SJSA1 (cell line): ENCODE results near the gene TFPT. TPM values are rescaled to one million over a fixed set of nuclear protein-coding genes. Genes with fewer than 3 reads are reported as not detected.
"Not testable (repeated sequence)": the region's sequence is repeated elsewhere in the genome, so short reads cannot be mapped to it uniquely, and the experiment has no call there.

Source experiments
- DNase-seq, 2 experiments: peaks; one replicate each; pipeline ENCODE4 v3.0.0-alpha.2; 2015 to 2020; ENCODE audit warnings: low spot score in 2 of 2, low read depth in 1 of 2
- H3K27ac ChIP-seq: fragments of 250-450 bp; sonication (Bioruptor Pico); 2 replicates; pipeline ENCODE4 v1.5.1; 2020; ENCODE audit warnings: mild to moderate bottlenecking, moderate library complexity
- H3K27me3 ChIP-seq: fragments of 250-450 bp; sonication (Bioruptor Pico); replicated peaks from 2 replicates; pipeline ENCODE4 v1.5.1; 2020; ENCODE audit warnings: mild to moderate bottlenecking, moderate library complexity
- H3K36me3 ChIP-seq: fragments of 250-450 bp; sonication (Bioruptor Pico); 2 replicates; pipeline ENCODE4 v1.5.1; 2020; ENCODE audit warnings: mild to moderate bottlenecking
- H3K4me1 ChIP-seq: fragments of 250-450 bp; sonication (Bioruptor Pico); replicated peaks from 2 replicates; pipeline ENCODE4 v1.6.1; 2021; ENCODE audit warnings: mild to moderate bottlenecking
- H3K4me3 ChIP-seq: fragments of 250-450 bp; sonication (Bioruptor Pico); 2 replicates; pipeline ENCODE4 v1.5.1; 2020; ENCODE audit warnings: mild to moderate bottlenecking
- H3K9me3 ChIP-seq: fragments of 250-450 bp; sonication (Bioruptor Pico); replicated peaks from 2 replicates; pipeline ENCODE4 v1.5.1; 2020; ENCODE audit warnings: mild to moderate bottlenecking
- total RNA-seq: library from RNA; depleted of rRNA; stranded (reverse); fragments of >200 nt; shearing (Covaris generic); gene quantifications from 2 replicates; pipeline ENCODE4 v1.2.3, GENCODE V29; 2014

The TFPT gene
- total RNA-seq, 1 experiment from 2014 or later, result 31.7 TPM

- not testable (repeated sequence) for H3K27ac ChIP-seq, H3K36me3 ChIP-seq, H3K4me1 ChIP-seq, H3K4me3 ChIP-seq, H3K9me3 ChIP-seq, H3K27me3 ChIP-seq, DNase-seq
These were observed 19.4 kb downstream of the TFPT start for GRCh38 chr19:54095859-54096616.

- no peaks in the 10 kb centered on the region for H3K27me3 ChIP-seq
- H3K9me3 ChIP-seq, result no peaks in the 10 kb centered on the region
- DNase-seq, result no peak
- no peak overlapping the region for H3K4me3 ChIP-seq
- H3K27ac ChIP-seq, result no peak overlapping the region
- H3K36me3 ChIP-seq, result no peaks in the 10 kb centered on the region
- no peaks in the 10 kb centered on the region for H3K4me1 ChIP-seq
These were observed 20.2 kb downstream of the TFPT start for GRCh38 chr19:54095136-54095858.

DNA sequence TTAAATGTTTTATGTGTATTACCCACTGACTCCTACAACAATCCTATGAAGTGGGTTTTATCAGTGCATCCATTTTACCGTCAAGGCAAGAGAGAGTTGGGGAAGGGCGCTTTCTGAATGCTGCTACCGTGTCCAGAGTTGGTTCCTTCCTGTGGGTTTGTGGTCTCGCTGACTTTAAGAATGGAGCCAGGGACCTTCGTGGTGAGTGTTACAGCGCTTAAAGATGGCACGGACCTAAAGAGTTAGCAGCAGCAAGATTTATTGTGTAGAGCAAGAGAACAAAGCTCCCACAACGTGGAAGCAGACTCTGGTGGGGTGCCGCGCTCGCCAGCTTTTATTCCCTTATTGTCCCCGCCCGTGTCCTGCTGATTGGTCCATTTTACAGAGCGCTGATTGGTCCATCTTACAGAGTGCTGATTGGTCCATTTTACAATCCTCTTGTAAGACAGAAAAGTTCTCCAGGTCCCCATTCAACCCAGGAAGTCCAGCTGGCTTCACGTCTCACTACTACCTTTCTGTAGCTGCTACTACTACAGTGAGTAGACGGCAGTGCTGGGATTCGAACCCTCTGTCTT lies 20.9 kb downstream of the TFPT start:
- Histone ChIP-seq H3K27me3 (no peaks in the 10 kb centered on the region), H3K27ac (no peak overlapping the region), H3K4me1 (no peaks in the 10 kb centered on the region), H3K4me3 (no peak overlapping the region), H3K9me3 (no peaks in the 10 kb centered on the region), H3K36me3 (no peaks in the 10 kb centered on the region)
- no peak for DNase-seq

GRCh38 chr19:54084410-54084809 lies 31.0 kb downstream of the TFPT start:
- Histone ChIP-seq H3K9me3 (peaks cover 4% of the 10 kb centered on the region; the same call in 1 of the 2 replicates), H3K36me3 (no peaks in the 10 kb centered on the region), H3K4me3 (no peak overlapping the region), H3K27me3 (no peaks in the 10 kb centered on the region), H3K27ac (no peak overlapping the region), H3K4me1 (no peaks in the 10 kb centered on the region)
- no peak for DNase-seq

DNA sequence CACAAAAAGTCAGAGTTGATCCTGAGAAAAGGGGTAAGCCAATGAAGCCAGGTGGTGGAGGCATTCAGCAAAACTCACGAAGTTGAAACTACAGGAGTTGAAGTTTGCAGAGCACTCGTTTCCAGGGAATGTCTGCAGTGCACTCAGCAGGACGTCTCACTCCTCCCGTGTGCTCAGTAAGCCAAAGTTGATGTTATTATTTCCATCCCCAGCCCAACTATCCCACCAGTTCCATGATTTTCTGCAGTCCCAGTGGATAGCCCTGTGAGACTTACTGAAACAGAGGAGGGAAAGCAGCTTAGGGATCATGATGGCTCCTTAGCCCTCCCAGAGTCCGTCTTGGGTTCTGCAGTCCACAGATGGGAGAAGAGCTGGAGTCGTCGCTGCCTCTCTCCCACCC lies 34.4 kb downstream of the TFPT start, which contains the start of gene TARM1:
TARM1 (minus strand) TSS at position 334 of the 400 bp plus-strand sequence; CDS start at position 309, 25 bp downstream.
- Histone ChIP-seq H3K36me3 (no peaks in the 10 kb centered on the region), H3K27me3 (no peaks in the 10 kb centered on the region), H3K4me1 (no peaks in the 10 kb centered on the region), H3K4me3 (no peak within 1 kb of the TSS), H3K27ac (no peak within 1 kb of the TSS), H3K9me3 (peaks cover 4% of the 10 kb centered on the region; the same call in 1 of the 2 replicates)
- no peak for DNase-seq

- no peaks in the 10 kb centered on the region for H3K27me3 ChIP-seq
- H3K4me1 ChIP-seq, result no peaks in the 10 kb centered on the region
- no peak overlapping the region for H3K4me3 ChIP-seq
- no peaks in the 10 kb centered on the region for H3K36me3 ChIP-seq
- DNase-seq, result no peak
- H3K27ac ChIP-seq, result no peak overlapping the region
- peaks cover 4% of the 10 kb centered on the region; the same call in 1 of the 2 replicates for H3K9me3 ChIP-seq
These were observed 38.1 kb downstream of the TFPT start for GRCh38 chr19:54077334-54077733.

GRCh38 chr19:54074851-54075250 lies 40.6 kb downstream of the TFPT start:
- Histone ChIP-seq H3K4me1 (no peaks in the 10 kb centered on the region), H3K27ac (no peak overlapping the region), H3K36me3 (no peaks in the 10 kb centered on the region), H3K9me3 (no peaks in the 10 kb centered on the region), H3K27me3 (no peaks in the 10 kb centered on the region), H3K4me3 (no peak overlapping the region)
- no peak for DNase-seq

DNA sequence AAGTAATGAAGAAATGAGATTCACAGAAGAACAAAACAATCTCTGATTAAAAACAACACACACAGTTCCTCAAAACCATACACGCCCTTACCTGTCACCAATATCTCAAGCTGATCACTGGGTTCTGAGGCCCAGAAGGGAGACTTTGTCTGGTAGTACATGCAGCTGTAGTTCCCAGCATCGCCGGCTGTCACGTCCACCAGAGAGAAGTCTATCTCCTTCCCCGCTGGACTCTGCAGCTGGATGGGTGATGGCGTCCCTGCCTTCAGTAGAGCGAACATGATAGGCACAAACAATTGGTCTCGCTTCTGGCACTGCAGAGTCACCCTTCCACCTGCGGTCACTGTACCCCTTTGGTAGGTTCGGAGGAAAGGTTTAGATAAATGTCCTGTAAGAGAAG lies 41.6 kb downstream of the TFPT start:
- Histone ChIP-seq H3K27me3 (no peaks in the 10 kb centered on the region), H3K27ac (no peak overlapping the region), H3K9me3 (peaks cover 3% of the 10 kb centered on the region; the same call in 1 of the 2 replicates), H3K36me3 (no peaks in the 10 kb centered on the region), H3K4me1 (no peaks in the 10 kb centered on the region), H3K4me3 (no peak overlapping the region)
- DNase-seq, result no peak

DNA sequence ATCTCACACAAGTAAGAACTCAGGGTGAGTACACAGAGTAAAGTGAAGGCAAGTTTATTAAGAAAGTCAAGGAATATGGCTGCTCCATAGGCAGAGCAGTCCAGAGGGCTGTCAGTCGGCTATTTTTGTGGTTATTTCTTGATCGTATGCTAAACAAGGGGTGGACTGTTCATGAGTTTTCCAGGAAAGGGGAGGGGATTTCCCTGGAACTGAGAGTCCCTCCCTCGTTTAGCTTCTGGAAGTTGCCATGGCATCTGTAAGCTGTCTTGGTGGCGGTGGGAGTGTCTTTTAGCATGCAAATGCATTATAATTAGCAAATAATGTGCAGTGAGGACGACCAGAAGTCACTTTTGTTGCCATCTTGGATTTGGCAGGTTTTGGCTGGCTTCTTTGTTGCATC lies 46.0 kb downstream of the TFPT start:
- DNase-seq, result no peak
- H3K36me3 ChIP-seq, result no peaks in the 10 kb centered on the region
- H3K27ac ChIP-seq, result no peak overlapping the region
- H3K27me3 ChIP-seq, result peaks cover 5% of the 10 kb centered on the region; the same call in 1 of the 2 replicates
- H3K4me1 ChIP-seq, result no peaks in the 10 kb centered on the region
- no peak overlapping the region for H3K4me3 ChIP-seq
- H3K9me3 ChIP-seq, result peaks cover 3% of the 10 kb centered on the region; the same call in 1 of the 2 replicates

DNA sequence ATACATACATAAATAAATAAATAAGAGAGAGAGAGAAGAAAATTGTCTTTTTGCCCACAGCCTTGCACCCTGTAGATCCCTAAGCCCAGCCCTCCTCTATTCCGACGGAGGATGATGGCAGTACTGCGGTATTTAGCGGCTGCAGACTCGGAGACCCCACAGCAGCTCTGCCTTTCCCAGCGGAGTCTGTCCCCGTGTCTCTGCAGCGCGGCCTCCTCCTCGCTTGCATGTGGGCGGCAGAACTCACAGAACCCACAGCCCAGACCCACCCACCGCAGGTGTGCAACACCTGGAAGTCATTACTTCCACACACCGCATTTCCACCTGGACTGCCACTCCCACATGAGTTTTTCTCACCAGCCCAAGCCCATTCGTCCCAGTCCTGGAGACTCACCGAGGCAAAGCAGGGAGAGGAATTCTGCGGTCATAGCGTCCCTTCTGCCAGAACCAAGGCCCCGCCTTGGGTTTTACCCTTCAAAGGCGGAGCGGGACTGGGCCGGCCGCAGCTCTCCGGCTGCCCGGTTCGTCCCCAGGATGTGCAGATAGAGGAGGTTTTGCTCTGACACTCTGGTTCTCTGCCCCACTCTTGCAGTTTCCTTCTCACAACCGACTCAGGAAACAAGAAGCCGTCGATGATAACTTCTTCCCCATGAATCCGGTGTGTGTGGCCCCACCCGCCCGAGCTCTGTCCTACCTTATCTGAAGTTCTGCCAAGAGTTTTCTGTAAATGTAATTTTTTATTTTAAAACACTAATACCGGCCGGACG lies 51.9 kb downstream of the TFPT start, which contains the start of gene VSTM1:
VSTM1 (minus strand) TSS at position 548 of the 767 bp plus-strand sequence; CDS start at position 428, 120 bp downstream.
- no peaks in the 10 kb centered on the region for H3K9me3 ChIP-seq
- H3K4me3 ChIP-seq, result no peak within 1 kb of the TSS
- H3K4me1 ChIP-seq, result no peaks in the 10 kb centered on the region
- no peak within 1 kb of the TSS for H3K27ac ChIP-seq
- no peak for DNase-seq
- H3K36me3 ChIP-seq, result no peaks in the 10 kb centered on the region
- peaks cover 8% of the 10 kb centered on the region; the same call in 1 of the 2 replicates for H3K27me3 ChIP-seq

GRCh38 chr19:54062643-54063042 lies 52.8 kb downstream of the TFPT start:
- H3K27me3 ChIP-seq, result peaks cover 8% of the 10 kb centered on the region; the same call in 1 of the 2 replicates
- no peak overlapping the region for H3K4me3 ChIP-seq
- H3K9me3 ChIP-seq, result no peaks in the 10 kb centered on the region
- H3K4me1 ChIP-seq, result no peaks in the 10 kb centered on the region
- no peaks in the 10 kb centered on the region for H3K36me3 ChIP-seq
- DNase-seq, result no peak
- H3K27ac ChIP-seq, result no peak overlapping the region
